Measurements from ENCODE around the gene PLA2G5.

Gene PLA2G5

DNA sequence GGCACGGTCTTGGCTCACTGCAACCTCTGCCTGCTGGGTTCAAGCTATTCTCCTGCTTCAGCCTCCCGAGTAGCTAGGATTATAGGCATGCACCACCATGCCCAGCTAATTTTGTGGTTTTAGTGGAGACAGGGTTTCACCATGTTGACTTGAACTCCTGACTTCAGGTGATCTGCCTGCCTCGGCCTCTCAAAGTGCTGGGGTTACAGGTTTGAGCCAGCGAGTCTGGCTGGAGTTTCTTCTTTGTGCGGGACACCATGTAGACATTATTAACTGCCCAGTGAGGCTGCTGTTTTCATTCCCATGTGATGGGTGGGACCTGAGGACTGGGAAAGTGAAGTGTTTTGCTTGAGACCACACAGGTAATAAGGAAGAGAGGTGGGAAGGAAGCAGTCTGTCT lies 23.3 kb downstream of the PLA2G5 start:
- no peak for DNase-seq

DNA sequence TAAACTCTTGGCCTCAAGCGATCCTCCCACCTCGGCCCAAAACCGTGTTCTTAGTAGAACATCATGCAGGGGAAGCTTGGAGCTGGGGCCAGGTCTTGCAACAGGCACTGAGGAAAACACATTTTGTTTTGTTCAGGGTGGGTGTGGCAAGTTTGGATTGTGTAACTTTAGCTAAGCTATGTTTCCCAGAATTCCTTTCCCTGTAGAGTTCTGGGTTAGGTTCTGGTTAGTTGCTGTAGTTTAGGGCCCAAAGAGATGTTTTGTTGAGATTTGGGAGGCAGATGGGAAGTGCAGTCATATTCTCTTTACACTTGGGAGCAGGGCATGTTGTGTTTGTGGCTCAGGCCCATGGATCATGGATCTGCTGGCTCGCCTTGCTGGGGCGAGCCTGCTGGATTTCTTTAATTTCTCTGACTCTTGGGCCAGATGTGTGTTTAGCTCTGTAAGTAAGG lies 24.0 kb downstream of the PLA2G5 start:
- no peak for DNase-seq

DNA sequence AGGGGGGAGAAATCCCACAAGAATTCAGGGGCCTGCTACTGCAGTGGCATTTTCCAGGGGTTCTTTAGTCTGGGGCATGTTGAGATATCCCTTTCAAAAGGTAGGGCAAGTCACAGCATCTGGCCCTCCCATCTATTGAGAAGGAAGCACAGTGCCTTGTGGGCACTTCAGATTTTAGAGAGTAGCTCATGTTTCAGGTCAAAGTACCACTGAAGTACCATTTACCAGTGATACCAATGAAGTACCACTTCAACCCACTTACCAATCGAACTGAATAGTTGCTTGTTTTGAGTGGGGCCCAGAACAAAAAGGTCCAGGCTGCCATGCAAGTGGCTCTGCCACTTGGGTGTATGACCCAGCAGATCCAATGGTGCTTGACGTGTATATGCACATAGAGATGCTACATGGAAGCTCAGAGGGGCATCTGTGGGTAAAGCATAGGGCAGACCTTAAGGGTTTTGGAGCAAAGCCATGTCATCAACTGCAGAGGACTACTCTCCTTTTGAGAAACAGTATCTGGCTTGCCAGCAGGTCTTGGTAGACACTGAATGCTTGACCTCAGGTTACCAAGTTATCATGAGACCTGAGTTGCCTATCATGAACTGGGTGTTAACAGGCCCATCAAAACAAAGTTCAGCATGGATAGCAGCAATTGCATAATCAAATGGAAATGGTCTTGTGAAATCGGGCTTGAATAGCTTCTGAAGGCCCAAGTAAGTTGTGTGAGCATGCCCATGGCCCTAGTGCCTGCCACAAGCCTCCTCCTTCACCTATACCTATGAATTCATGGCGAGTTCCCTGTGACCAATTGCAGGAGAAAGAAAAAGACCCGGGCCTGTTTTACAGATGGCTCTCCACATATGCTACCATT lies 25.8 kb downstream of the PLA2G5 start:
- DNase-seq: no peak

DNA sequence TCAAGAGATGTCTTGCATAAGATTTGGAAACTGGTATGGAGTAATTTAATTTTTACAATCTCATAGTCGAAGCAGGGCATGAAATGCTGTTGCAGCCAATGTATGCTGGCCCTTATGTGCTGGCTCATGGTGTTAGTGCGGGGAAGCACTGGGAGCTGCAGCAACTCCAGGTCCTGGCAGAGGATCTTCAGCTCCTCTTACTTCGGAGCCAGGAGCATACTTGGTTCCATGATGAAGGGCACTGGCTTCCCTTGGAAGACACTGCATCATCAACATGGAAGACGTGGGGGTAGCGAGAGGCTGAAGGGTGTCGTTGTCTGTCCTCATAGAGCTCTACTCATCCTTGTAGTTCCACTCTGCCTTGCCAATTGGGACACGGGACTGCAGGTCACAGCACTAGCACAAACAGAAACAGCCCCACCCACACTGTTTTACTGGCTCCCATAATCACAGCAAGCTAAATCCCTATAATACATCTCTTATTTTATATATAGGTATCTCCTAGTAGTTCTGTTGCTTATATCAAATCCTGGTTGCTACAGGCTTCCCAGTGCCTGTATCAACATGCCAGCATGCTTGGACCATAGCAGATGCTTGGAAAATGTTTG lies 26.9 kb downstream of the PLA2G5 start:
- no peak for DNase-seq

DNA sequence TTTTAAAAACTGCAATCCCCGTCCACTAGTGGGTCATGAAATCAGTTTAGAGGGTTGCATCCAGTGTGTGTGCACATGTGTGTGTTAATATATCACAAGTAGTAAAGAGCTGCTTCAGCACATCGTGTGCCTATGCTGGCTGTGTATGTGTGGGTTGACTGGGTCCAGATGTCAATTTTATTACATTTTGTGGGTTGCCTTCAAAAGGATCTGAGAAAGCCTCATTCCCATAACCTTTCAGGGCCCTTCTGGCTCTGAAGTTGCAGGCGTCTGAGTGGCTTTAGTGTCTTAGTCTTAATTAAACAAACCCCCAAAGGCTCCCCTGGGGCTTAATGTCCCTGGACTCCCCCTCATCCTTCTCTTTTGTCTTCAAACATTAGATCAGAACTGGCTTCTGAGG lies 29.5 kb downstream of the PLA2G5 start:
- no peak for DNase-seq

DNA sequence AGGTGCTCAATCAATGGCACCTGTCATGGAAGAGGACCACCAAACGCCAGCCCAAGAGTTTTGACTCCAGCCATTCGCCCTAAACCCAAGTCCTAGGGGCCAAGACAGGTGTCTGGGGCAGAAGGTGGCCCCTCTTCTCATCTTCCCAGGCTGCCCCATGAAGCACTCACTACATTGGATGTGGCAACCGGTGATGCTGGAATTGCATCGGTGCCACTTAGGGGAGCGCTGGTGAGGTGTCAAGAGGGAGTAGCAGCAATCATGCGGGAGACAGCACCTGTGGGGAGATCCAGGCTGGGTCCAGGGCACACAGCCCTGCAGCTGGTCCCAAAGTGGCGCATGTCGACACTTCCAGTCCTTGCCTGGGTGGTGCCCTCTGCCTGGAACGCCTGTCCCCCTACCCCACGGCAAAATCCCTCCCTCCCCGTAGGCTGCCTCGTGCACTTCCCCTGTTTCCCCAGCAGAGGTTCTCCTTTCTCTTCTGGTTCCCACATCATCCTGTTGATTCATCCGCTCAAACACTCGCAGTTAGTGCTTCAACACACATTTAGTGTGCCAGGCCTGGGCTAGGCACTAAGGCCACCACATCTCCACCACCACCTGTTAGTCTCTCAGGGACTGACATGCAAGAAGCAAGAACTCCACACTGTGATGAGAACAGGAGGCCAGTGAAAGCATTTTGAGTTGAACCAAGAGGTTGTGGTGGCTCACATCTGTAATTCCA lies 30.8 kb downstream of the PLA2G5 start:
- peak; percentile 38 for DNase-seq

DNA sequence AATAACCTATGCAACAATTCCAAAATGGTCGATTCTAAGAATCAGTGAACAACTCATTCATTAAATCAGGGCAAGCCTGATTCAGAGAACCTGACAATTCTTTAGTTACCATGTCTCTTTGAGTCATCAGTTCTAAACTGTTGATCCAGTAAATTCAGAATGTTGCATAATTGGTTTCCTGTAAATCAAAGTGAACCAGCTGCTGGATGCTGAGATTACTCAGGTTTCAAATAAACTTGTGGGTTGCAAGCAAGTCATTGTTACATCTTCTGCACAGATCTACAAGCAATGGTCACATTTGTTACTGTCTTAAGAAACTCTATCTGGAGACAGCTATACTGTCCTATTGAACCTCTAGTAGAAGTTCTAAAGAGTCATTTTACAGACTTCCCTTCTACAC lies 32.9 kb downstream of the PLA2G5 start:
- DNase-seq: no peak

DNA sequence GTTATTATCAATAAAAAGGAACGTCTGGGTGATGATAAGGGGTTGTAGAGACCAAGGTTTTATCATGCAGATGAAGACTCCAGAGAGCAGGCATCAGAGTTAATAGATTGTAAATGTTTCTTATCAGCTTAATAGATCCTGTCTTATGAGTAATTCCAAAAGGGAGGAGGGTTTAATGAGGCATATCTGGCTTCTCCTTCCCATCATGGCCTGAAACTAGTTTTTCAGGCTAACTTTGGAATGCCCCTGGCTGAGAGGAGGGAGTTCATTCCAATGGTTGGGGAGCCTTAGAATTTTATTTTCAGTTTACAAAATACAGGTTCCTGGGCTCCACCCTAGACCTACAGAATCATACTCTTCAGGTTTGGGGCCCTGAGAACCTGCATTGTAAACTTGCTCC lies 35.9 kb downstream of the PLA2G5 start:
- DNase-seq: no peak

DNA sequence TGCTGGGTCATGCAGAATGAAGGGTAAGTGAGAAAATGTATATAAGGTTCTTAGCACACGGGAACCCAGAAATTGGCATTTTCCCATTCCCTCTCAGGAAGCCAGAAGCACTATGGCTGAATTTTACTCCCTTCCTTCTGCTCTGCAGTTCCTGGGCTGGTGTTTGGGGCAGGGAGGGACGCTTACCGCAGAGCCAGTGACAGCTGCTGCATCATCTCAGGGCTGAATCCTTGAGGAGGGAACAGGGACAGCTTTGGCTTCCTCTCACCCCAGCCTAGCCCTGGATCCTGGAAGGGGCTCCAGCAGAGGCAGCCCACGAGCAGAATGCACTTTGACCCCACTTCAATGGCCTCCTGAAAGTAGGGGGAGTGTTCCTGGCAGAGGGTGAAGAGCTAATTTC lies 37.4 kb downstream of the PLA2G5 start:
- DNase-seq: no peak

DNA sequence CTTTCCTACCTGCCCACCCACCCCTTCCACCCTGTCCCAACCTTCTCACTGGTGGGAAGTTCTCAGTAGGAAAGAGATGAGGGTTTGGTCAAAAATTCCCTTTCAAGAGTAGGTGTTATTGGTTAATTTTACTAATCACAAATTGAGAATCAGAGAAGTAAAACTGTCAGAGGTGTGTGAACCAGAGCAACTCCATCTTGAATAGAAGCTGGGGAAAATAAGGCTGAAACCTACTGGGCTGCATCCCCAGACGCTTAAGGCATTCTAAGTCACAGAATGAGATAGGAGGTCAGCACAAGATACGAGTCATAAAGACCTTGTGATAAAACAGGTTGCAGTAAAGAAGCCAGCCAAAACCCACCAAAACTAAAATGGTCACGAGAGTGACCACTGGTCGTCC lies 37.8 kb downstream of the PLA2G5 start:
- DNase-seq: no peak

DNA sequence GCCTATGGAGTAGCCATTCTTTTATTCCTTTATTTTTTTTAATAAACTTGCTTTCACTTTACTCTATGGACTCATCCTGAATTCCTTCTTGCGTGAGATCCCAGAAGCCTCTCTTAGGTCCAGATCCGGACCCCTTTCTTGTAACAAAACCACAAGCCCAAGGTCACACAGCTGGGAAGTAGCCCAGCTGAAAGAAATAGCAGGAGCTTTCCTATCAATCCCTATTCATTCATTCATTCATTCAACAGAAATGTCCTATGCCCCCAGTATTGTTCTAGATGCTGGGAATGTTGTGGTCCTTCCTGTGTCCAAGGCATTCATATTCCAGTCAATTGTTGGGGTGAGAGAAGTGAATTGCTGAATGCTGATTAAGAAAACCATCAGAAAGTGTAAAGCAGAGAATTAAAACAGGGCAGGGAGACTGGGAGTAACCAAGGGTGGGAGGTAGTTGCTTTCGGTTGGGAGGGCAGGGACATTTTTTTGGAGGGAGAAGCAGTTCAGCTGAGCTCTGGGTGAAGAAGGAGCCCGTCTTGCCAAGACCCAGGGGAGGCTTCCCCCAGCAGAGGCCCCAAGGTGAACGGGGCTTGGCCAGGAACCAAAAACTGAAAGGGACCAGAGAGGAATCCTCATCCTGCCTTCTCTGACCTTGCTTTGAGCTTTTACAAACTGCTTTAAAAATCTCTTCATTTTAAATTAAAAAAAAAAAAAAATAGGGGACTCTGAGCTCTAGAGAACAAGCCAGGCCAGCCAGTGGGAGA lies 38.6 kb downstream of the PLA2G5 start:
- DNase-seq: no peak

DNA sequence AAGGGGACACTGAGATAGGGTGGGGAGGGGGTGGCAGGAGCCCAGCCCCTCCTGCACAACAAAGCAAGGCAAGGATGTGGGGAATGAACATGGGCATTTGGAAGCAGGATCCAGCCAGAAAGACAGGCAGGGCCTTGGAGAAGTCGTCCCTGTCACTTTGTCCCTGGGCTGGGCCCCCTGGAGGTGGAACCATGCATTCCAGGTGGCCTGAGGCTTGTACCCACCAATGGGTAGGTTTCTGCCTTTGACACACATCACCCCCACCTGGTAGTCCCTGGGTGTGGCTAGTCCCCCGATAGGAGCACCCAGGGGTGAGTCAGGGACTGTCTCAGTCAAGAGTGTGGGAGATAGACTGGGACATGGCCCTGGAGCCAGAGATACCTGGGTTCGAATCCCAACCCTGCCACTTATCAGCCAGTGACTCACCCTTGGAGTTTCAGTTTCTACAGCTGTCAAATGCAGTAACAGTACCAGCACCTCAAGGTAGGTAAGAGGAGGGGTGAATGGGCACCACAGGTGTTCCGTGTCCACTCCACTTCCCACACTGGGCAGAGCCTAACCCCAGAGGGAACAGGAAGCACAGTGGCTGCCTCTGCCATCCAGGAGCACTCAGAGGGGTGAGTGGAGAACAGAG lies 39.3 kb downstream of the PLA2G5 start:
- no peak for DNase-seq

DNA sequence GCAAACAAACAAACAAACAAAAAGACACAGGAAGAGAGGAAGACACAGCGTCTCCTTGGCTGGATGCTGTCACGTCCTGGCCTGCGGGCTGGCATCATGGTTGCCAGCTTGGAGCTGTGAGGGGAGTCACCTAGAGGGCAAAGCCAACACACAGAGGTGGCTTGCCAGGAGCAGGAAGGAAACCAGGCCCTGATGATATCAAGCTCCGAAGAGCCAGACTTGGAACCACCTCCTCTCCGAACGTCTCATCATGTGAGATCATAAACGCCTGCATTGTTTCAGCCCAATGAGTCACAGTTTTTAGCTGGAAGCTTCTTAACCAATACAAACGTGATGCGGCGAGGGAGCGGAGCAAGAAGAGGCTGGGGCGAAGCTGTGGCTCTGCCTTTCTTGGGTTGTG lies 40.7 kb downstream of the PLA2G5 start:
- no peak for DNase-seq

DNA sequence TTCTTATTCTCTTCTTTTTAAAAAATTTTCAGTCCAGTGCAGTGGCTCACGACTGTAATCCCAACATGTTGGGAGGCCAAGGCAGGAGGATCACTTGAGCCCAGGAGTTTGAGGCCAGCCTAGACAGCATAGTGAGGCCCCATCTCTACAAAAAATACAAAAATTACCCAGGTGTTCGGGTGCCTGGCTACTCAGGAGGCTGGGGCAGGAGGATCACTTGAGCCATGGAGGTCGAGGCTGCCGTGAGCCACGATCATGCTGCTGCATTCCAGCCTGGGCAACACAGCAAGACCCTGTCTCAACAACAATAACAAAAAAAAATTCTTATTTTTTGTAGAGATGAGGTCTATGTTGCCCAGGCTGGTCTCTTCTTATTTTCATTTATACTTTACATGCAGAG lies 41.5 kb downstream of the PLA2G5 start:
- DNase-seq: no peak

DNA sequence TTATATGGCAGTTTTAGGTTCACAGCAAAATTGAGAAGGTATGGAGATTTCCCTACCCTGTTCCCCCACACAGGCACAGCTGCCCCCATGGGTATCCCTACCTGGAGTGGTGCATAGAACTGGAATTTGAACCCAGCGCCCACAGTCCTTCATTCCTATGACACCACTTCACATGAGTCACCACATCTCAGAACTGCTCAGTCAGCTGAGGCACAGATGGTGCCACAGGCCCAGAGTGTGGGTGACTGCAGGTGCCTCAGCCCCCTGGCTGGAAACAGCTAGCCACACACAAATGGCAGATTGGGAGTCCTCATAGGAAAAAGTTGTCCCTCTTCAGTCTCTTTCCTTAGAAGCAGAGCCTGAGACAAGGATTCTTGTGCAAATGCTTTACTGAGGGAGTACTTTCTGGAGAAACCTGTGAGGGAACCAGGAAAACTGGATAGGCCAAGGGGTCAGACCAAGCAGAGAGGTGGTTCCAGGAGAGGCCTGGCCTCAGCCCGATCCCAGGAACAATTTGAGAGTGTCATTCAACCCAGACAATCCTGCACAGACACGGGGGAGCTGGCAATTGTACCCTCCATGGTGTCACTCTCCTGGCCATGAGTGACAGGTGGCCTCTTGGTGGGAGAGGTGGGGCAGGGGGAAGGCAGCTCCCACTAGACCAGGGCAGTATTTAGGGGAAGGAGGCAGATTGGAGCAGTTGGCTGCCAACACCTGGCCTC lies 42.4 kb downstream of the PLA2G5 start:
- DNase-seq: no peak

DNA sequence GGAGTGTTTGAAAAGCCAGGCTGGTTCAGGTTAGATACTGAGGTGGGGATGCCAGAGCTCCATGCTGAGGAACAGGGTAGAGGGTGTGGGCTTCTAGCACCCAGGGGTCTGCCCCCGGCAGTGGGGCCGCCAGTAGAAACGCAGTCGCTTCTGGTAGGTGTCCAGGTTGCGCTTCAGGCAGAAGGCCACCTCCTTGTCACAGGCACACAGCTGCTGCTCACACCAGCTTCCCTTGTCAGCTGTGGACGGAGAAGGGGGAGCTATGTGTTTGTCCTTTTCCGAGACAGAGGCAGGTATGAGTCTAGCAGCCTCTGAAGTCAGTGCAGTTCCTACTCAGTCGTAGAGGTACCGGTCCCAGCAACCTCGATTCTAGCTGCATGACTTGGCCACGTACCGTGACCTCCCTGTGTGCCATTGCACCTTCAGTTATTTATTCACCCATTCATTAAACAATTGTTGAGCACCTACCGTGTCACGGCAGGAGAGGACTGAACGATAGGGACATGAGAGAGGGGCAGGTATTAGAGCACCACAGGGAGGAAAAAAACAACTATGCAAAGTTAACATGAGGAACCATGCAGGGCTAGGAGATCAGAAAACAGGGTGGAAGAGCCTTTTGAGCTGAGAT lies 44.1 kb downstream of the PLA2G5 start:
- no peak for DNase-seq

DNA sequence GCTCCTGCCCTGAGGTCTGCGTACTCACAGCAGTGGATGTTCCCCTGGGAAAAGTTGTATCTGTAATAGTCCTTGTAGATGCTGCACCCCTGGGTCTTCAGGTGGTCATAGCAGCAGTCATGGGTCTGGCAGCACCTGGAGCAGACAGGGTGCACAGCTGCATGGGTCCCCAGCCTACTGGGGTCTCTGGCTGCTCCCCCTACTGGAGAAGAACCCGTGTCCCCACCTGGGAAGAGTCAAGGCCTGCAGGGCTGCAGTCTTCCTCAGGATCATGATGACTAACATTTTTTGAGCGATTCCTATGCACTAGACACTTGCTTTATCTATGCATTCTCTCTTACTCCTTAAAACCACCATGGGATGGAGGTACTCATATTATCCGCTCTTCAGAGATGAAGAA lies 45.5 kb downstream of the PLA2G5 start:
- DNase-seq: no peak

DNA sequence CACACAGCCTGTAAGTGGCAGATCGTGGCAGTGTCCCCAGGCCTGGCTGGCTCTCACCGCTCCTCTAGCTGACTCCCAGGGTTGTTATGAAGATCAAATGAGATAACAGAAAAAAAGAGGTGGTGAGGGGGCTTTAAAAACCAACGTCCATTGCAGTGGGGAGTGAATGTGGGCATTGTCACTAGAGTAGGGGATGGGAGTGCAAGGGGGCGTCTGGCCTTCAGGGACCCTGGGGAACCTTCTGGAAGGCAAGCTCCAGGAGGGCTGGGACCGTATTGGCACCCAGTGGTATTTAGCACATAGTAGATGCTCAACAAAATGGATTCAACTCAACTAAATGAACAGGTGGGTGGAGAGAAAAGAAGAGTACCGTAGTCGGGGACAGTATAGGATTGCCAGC lies 45.9 kb downstream of the PLA2G5 start:
- DNase-seq: no peak

DNA sequence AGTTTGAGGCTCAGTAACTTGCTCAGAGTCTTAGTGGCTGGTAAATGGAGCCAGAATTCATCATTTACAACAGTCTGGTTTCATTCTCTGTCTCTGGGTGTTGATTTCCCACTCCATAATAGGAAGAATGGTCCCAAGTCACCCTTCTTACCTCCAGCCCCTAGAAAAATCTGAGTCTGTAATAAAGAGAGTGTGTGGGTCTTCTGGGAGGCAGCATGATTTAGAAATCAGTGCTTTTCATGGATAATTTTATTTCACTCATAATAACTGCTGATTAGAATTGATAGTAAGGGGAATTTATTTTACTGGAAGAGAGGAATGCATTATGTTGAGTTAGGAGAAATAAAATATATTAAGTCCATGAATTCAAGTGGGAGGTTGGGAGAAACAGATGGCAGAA lies 47.2 kb downstream of the PLA2G5 start:
- no peak for DNase-seq

DNA sequence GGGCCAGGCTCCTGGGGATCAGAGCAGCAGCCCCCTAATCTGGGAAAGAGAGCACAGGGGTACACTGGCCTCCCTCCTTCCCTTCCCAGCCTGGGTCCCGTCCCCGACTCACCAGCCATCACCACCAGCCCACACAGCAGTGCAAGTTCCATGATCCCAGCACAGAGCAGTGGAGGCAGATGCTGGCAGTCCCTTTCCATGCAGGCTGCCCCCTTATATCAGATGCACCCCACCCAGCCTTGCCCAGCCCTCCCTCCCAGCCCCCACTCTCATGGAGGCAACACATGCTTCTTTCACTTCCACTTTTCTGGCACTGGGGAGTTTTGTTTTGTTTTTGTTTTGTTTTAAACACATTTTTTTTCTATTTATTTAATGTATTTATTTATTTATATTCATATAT lies 49.4 kb downstream of the PLA2G5 start, which contains the start of gene PLA2G2D:
PLA2G2D (minus strand) TSS at position 190 of the 400 bp plus-strand sequence; CDS start at position 152, 38 bp downstream.
- DNase-seq: no peak

DNA sequence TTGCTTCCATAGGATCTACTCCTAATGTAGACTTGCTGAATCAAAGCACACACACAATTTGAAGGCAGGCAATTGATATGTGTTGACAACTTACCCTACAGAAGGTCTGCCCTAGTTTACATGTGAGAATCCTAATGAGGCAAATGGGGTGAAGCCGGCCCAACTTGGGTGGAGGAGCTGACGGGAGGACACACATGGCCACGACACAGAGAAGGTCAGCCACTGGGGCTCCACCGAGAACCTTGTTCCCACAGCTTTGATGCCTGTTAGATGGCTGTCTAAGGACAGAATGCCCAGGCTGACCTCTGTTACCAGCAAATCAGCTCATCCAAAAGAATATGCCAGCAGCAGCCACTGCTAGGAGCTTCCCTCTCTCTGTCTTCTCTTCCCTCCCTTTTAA lies 50.8 kb downstream of the PLA2G5 start:
- DNase-seq: no peak

Data from CD4-positive, alpha-beta T cell treated with Interleukin-15 for 1 hour (primary cell).